GM18508 (cell line): ENCODE data around the gene FBXW12.
"Not testable (repeated sequence)": the region's sequence is repeated elsewhere in the genome, so short reads cannot be mapped to it uniquely, and the experiment has no call there.

Experiments used
- ATAC-seq: cut with Tn5 transposase; IDR thresholded peaks from one replicate; pipeline ENCODE4 v1.9.1; 2021; ENCODE audit warnings: moderate number of reproducible peaks; ENCODE audit not compliant: insufficient read depth, unreplicated experiment

The FBXW12 gene

GRCh38 chr3:48371651-48372376, at the start of gene FBXW12:
Gene FBXW12 (plus strand): TSS chr3:48372219. CDS start chr3:48372768, 549 bp downstream.
- ATAC-seq = no peak

GRCh38 chr3:48331706-48332435, 40.1 kb upstream of the FBXW12 start:
- not testable (repeated sequence) for ATAC-seq

- ATAC-seq = not testable (repeated sequence)
These were observed 38.4 kb upstream of the FBXW12 start, which contains the start of gene SPINK8 for GRCh38 chr3:48333346-48334245. Gene SPINK8 (minus strand): TSS chr3:48333661. CDS start chr3:48328341, 5,320 bp downstream.

GRCh38 chr3:48334605-48335004, 37.4 kb upstream of the FBXW12 start:
- no peak for ATAC-seq

GRCh38 chr3:48335286-48335685, 36.7 kb upstream of the FBXW12 start:
- not testable (repeated sequence) for ATAC-seq

GRCh38 chr3:48337536-48337935, 34.5 kb upstream of the FBXW12 start:
- ATAC-seq = not testable (repeated sequence)

GRCh38 chr3:48338635-48339034, 33.4 kb upstream of the FBXW12 start:
- no peak for ATAC-seq

GRCh38 chr3:48343432-48343831, 28.6 kb upstream of the FBXW12 start:
- no peak for ATAC-seq

GRCh38 chr3:48344867-48345507, 27.0 kb upstream of the FBXW12 start:
- no peak for ATAC-seq

- no peak for ATAC-seq
These were observed 26.0 kb upstream of the FBXW12 start for GRCh38 chr3:48345946-48346572.

- no peak for ATAC-seq
These were observed 24.5 kb upstream of the FBXW12 start for GRCh38 chr3:48347500-48347899.

- no peak for ATAC-seq
These were observed 19.5 kb upstream of the FBXW12 start for GRCh38 chr3:48352546-48352945.

- ATAC-seq = no peak
These were observed 18.0 kb upstream of the FBXW12 start for GRCh38 chr3:48353987-48354386.

- no peak for ATAC-seq
These were observed 15.6 kb upstream of the FBXW12 start for GRCh38 chr3:48356419-48356818.

GRCh38 chr3:48361928-48362327, 10.1 kb upstream of the FBXW12 start:
- ATAC-seq = no peak

- ATAC-seq = no peak
These were observed 7.2 kb upstream of the FBXW12 start for GRCh38 chr3:48364840-48365239.

GRCh38 chr3:48367201-48367600, 4.8 kb upstream of the FBXW12 start:
- no peak for ATAC-seq

- no peak for ATAC-seq
These were observed 2.2 kb upstream of the FBXW12 start for GRCh38 chr3:48369693-48370332.

- no peak for ATAC-seq
These were observed 1.7 kb upstream of the FBXW12 start for GRCh38 chr3:48370333-48370713.
